ENCODE data around the gene CTIF.

The CTIF gene

DNA sequence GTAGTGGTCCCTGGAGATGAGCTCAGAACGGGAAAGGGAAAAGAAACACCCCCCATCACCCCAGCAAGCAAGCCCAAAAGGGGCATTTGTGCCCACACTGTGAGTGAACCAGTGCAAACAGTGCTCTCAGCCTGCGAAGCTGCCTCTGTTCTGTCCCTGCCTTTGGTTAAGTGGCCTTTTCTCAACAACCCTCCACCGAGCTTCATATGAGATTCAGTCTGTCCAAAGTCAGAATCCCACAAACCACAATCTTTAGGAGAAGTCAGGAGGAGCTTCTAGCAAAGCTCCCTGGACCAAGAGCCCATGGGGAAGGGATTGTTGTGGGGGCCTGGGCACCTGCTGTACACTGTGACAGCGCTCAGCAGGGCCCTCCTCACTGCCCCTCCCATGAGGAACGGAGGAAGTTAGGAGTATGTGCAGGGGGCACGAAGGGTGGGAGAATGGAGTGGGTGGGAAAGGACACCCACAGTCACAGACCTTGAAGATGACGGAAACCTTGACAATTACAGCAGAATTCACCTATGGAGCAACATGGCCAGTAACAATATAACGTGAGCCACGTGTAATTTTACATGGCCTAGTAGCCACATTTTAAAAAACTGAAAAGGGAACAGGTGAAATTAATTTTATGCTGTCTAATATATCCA is 292.4 kb downstream of the CTIF start:
- Histone ChIP-seq H3K27ac (ENCODE audit: poor library complexity, severe bottlenecking) (peak overlapping the region; percentile 98), H3K4me1 (ENCODE audit: insufficient read depth, poor library complexity, severe bottlenecking) (peaks cover 41% of the 10 kb centered on the region), H3K36me3 (ENCODE audit: low read depth) (no peaks in the 10 kb centered on the region; the same call in none of the 2 replicates)

GRCh38 chr18:48831802-48832201 is 293.0 kb downstream of the CTIF start:
- H3K4me3 ChIP-seq (ENCODE audit: severe bottlenecking): no peak overlapping the region
- TF ChIP-seq, protein P1, sequence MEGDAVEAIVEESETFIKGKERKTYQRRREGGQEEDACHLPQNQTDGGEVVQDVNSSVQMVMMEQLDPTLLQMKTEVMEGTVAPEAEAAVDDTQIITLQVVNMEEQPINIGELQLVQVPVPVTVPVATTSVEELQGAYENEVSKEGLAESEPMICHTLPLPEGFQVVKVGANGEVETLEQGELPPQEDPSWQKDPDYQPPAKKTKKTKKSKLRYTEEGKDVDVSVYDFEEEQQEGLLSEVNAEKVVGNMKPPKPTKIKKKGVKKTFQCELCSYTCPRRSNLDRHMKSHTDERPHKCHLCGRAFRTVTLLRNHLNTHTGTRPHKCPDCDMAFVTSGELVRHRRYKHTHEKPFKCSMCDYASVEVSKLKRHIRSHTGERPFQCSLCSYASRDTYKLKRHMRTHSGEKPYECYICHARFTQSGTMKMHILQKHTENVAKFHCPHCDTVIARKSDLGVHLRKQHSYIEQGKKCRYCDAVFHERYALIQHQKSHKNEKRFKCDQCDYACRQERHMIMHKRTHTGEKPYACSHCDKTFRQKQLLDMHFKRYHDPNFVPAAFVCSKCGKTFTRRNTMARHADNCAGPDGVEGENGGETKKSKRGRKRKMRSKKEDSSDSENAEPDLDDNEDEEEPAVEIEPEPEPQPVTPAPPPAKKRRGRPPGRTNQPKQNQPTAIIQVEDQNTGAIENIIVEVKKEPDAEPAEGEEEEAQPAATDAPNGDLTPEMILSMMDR (IDR thresholded peaks at IDR 0.05; ENCODE audit: poor library complexity, severe bottlenecking): no peak
- no peaks in the 10 kb centered on the region for H3K27me3 ChIP-seq (ENCODE audit: insufficient read depth, poor library complexity, severe bottlenecking)
- no peaks in the 10 kb centered on the region for H3K9me3 ChIP-seq (ENCODE audit: severe bottlenecking)
- peaks cover 41% of the 10 kb centered on the region for H3K4me1 ChIP-seq (ENCODE audit: insufficient read depth, poor library complexity, severe bottlenecking)
- DNase-seq (ENCODE audit: low spot score): no peak
- peak overlapping the region; percentile 98 for H3K27ac ChIP-seq (ENCODE audit: poor library complexity, severe bottlenecking)
- no peaks in the 10 kb centered on the region; the same call in 1 of the 2 replicates for H3K36me3 ChIP-seq (ENCODE audit: low read depth)
- no peak for ATAC-seq (ENCODE audit: low read depth)

More for the DNA sequence above, 292.4 kb downstream of the CTIF start:
- TF ChIP-seq, protein P1 (IDR thresholded peaks at IDR 0.05; ENCODE audit: poor library complexity, severe bottlenecking): no peak
- DNase-seq (ENCODE audit: low spot score): no peak
- Histone ChIP-seq H3K9me3 (ENCODE audit: severe bottlenecking) (no peaks in the 10 kb centered on the region), H3K27me3 (ENCODE audit: insufficient read depth, poor library complexity, severe bottlenecking) (no peaks in the 10 kb centered on the region), H3K4me3 (ENCODE audit: severe bottlenecking) (no peak overlapping the region)
- ATAC-seq (ENCODE audit: low read depth): no peak

- H3K4me1 ChIP-seq (ENCODE audit: insufficient read depth, poor library complexity, severe bottlenecking): peaks cover 39% of the 10 kb centered on the region
- DNase-seq (ENCODE audit: low spot score): peak; percentile 97
- H3K4me3 ChIP-seq (ENCODE audit: severe bottlenecking): no peak overlapping the region
- H3K9me3 ChIP-seq (ENCODE audit: severe bottlenecking): no peaks in the 10 kb centered on the region
- peak overlapping the region; percentile 98 for H3K27ac ChIP-seq (ENCODE audit: poor library complexity, severe bottlenecking)
- H3K27me3 ChIP-seq (ENCODE audit: insufficient read depth, poor library complexity, severe bottlenecking): no peaks in the 10 kb centered on the region
- TF ChIP-seq, protein P1 (IDR thresholded peaks at IDR 0.05; ENCODE audit: poor library complexity, severe bottlenecking): no peak
- H3K36me3 ChIP-seq (ENCODE audit: low read depth): no peaks in the 10 kb centered on the region; the same call in 1 of the 2 replicates
- peak; percentile 77 for ATAC-seq (ENCODE audit: low read depth)
Measured at GRCh38 chr18:48832938-48833700, 294.3 kb downstream of the CTIF start.

- TF ChIP-seq, protein P1 (IDR thresholded peaks at IDR 0.05; ENCODE audit: poor library complexity, severe bottlenecking): no peak
- Histone ChIP-seq H3K4me3 (ENCODE audit: severe bottlenecking) (peak overlapping the region; percentile 1), H3K27ac (ENCODE audit: poor library complexity, severe bottlenecking) (peak overlapping the region; percentile 98), H3K4me1 (ENCODE audit: insufficient read depth, poor library complexity, severe bottlenecking) (peaks cover 41% of the 10 kb centered on the region), H3K27me3 (ENCODE audit: insufficient read depth, poor library complexity, severe bottlenecking) (no peaks in the 10 kb centered on the region), H3K9me3 (ENCODE audit: severe bottlenecking) (no peaks in the 10 kb centered on the region), H3K36me3 (ENCODE audit: low read depth) (no peaks in the 10 kb centered on the region; the same call in 1 of the 2 replicates)
- no peak for ATAC-seq (ENCODE audit: low read depth)
- no peak for DNase-seq (ENCODE audit: low spot score)
Measured at GRCh38 chr18:48833701-48834412, 295.0 kb downstream of the CTIF start.
